ENCODE data around the gene MS4A4E. TPM values are rescaled to one million over a fixed set of nuclear protein-coding genes. Genes with fewer than 3 reads are reported as not detected.

MS4A4E gene
- total RNA-seq, 1 experiment from 2014 or later, result 0.42 TPM

DNA sequence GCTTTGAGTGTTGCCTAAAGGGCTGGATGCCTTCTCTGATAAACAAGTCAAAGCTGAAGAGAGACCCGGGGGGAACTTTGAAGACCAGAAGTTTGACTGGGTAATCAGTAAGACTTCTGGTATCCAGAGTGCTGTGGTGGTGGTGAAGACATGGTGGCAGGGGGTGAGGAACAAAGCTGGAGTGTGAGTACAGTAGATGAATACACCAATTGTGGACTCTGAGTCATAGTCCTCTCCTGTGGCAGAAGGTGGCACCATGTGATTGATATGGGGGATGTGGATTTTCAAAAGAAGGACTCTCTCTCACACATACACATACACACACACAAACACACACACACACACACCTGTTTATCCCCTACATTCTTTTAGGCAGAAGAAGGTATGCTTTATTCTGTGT, 72.4 kb downstream of the MS4A4E start:
- no peak overlapping the region for H3K27ac Mint-ChIP-seq
- Histone ChIP-seq H4K5ac (ENCODE audit: insufficient read length, low read depth, low read length) (no peak overlapping the region), H2BK5ac (ENCODE audit: insufficient read length, low read length) (no peak overlapping the region), H3K27me3 (ENCODE audit: insufficient read depth, low read length) (no peaks in the 10 kb centered on the region), H3K9ac (ENCODE audit: extremely low read depth, insufficient read length, low read length) (no peak overlapping the region), H2AFZ (ENCODE audit: low read length) (no peak overlapping the region), H3K79me2 (ENCODE audit: insufficient read depth, low read length) (no peaks in the 10 kb centered on the region), H3T11ph (ENCODE audit: low read length) (no peak overlapping the region), H2BK15ac (ENCODE audit: low read depth, low read length) (no peak overlapping the region), H3K4me2 (ENCODE audit: insufficient read depth, insufficient read length, low read length) (no peak overlapping the region), H4K20me1 (ENCODE audit: control insufficient read depth, insufficient read depth, insufficient read length) (no peaks in the 10 kb centered on the region), H3K27ac (ENCODE audit: insufficient read length, low read depth, low read length) (no peak overlapping the region), H3K4me1 (ENCODE audit: insufficient read depth, low read length) (no peaks in the 10 kb centered on the region), H3K14ac (ENCODE audit: insufficient read depth, low read length) (no peak overlapping the region), H4K91ac (ENCODE audit: insufficient read length, low read depth, low read length) (no peak overlapping the region), H3K79me1 (ENCODE audit: insufficient read depth, low read depth, low read length, poor library complexity, severe bottlenecking) (no peaks in the 10 kb centered on the region), H3K18ac (ENCODE audit: insufficient read length, low read depth, low read length) (no peak overlapping the region), H3K23ac (ENCODE audit: insufficient read length, low read depth, low read length) (no peak overlapping the region), H3K23me2 (ENCODE audit: insufficient read length, low read depth, low read length, poor library complexity, severe bottlenecking) (no peaks in the 10 kb centered on the region), H4K8ac (replicated peaks; ENCODE audit: insufficient read length, low read depth, low read length) (no peak overlapping the region), H2BK120ac (ENCODE audit: low read depth, low read length, poor library complexity, severe bottlenecking) (no peak overlapping the region), H2BK20ac (ENCODE audit: low read depth, low read length, poor library complexity, severe bottlenecking) (no peak overlapping the region), H2BK12ac (ENCODE audit: insufficient read length, low read depth, low read length) (no peak overlapping the region), H3K4ac (ENCODE audit: low read depth, low read length) (no peak overlapping the region), H3K9me3 (ENCODE audit: control insufficient read depth, low read depth, low read length) (peaks cover 19% of the 10 kb centered on the region), H2AK5ac (ENCODE audit: insufficient read length, low read length) (no peak overlapping the region), H3K56ac (ENCODE audit: insufficient read length, low read depth, low read length) (no peak overlapping the region)
- H3K36me3 Mint-ChIP-seq (ENCODE audit: insufficient read depth in 1 of 3, low read depth in 3 of 3), result peaks cover 20 to 37% (median 24%) of the 10 kb centered on the region in 3 experiments
- WGBS (ENCODE audit: extremely low coverage, insufficient read length, low lambda C conversion rate), result no CpG with 5 or more reads among the region's 1 CpG
- H3K4me3 Mint-ChIP-seq, result no peak overlapping the region
- H3K4me1 Mint-ChIP-seq, result peaks cover 7 to 13% of the 10 kb centered on the region in 2 experiments
- peaks cover 44 to 48% of the 10 kb centered on the region in 2 experiments for H3K9me3 Mint-ChIP-seq
- no peak for DNase-seq
- H3K27me3 Mint-ChIP-seq (ENCODE audit: low read depth), result no peaks in the 10 kb centered on the region; the same call in 1 of the 2 replicates
- no peak for TF ChIP-seq CTCF (conservative IDR thresholded peaks at IDR 0.05)

Data from H9 (cell line).